NCI-H524 (cell line): ENCODE data around the gene GAK.
"Not testable (repeated sequence)": the region's sequence is repeated elsewhere in the genome, so short reads cannot be mapped to it uniquely, and the experiment has no call there.

Experiments
- DNase-seq, 2 experiments: peaks; one replicate each; lab custom pipeline; 2025; lab: John Stamatoyannopoulos, UW

The GAK gene

GRCh38 chr4:952881-953573, 20.9 kb upstream of the GAK start:
- DNase-seq = no peak

GRCh38 chr4:951594-952468, 19.7 kb upstream of the GAK start:
- DNase-seq = no peak

DNA sequence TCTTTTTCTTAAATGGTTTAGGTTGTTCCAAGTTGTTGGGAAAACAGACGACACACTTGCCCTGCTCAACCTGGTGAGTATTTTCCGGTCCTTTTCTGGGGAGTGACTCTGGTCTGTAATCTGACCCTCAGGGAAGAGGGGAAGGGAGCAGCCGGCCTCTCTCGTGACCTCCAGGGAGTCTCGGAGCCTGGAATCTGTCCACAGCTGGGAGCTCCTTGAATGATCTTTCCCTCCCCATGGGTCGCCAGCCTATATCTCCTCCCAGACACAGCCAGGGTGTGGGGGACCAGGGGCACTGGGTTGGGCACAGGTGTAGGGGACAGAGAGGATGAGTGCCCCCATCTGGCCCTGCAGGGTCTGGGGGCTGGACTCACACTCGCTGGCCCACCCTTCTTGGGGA, 19.1 kb upstream of the GAK start:
- DNase-seq = no peak

GRCh38 chr4:950136-951020, 18.3 kb upstream of the GAK start:
- no peak for DNase-seq

DNA sequence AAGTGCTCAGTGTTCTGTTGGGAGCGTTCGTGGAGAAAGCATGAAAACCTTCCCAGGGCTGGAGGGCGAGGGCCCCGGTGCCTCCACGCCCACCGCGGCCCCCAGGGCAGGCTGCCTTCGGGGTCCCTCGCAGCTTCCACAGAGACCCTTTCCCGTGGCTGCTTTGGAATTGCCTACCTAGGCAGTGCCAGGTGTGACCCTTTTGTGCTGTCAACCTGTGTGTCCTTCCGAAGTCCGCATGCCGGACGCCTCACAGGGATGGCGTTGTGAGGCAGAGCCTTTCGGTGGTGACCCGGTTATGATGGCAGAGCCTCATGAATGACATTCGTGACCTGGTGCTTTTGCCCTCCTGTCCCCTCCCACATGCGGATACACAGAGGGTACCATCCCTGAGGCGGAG, 17.5 kb upstream of the GAK start:
- no peak for DNase-seq

- DNase-seq = no peak
Measured at GRCh38 chr4:948936-949300, 16.8 kb upstream of the GAK start.

DNA sequence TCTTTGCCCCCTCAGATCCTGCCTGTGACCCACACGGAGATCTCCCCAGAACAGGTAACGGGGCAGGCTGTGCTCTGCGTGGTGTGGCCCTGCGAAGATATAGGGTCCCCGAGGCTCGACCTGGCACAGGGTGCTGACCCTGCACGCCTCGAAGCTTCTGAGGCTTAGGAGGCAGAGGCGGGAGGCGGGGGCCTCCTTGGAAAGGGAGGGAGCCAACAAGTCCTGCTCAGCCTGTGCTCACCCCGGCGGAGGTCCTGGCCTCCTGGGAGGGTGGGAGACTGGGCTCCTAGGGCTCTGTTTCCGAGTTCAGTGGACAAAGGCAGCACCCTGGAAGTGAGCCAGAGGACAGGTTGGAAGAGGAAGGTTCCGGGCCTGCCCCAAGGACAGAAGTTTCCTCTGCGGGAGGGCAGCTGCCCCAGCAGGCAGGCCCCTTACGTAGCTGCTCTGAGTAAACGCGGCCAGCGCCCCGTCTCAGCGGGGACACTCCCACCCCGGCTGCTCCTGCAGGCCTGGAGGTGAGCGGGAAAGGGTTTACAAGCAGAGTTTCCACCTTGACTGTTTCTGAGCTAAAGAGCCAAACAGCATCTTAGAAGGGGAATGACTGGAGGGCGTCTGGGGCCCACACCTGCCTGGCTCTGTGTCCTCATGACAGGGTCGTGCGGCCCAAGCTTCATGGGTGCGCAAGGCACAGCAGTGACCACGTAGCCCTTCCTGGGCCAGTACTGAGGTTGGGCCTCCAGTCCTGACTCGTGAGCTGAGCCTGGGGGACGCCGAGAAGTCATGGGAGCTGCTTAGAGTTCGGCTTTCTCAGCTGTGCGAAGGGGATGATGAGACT, 16.2 kb upstream of the GAK start:
- no peak for DNase-seq

DNA sequence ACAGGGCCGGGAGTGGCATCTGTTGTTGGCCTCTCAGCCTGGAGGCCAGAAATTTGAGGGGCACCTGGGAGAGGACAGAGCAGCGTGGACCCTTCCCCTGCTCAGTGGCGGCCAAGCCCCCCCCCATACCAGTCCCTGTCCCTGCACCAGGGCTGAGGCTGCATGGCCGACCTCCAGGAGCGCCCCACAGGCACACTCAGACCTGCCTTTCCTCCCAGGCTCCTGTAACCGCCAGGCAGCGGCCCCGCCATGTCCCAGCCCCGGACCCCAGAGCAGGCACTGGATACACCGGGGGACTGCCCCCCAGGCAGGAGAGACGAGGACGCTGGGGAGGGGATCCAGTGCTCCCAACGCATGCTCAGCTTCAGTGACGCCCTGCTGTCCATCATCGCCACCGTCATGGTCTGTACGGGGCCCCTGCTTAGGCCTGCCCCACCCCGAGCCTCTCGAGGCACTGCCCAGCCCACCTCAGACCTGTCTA, 15.4 kb upstream of the GAK start:
- no peak for DNase-seq

DNA sequence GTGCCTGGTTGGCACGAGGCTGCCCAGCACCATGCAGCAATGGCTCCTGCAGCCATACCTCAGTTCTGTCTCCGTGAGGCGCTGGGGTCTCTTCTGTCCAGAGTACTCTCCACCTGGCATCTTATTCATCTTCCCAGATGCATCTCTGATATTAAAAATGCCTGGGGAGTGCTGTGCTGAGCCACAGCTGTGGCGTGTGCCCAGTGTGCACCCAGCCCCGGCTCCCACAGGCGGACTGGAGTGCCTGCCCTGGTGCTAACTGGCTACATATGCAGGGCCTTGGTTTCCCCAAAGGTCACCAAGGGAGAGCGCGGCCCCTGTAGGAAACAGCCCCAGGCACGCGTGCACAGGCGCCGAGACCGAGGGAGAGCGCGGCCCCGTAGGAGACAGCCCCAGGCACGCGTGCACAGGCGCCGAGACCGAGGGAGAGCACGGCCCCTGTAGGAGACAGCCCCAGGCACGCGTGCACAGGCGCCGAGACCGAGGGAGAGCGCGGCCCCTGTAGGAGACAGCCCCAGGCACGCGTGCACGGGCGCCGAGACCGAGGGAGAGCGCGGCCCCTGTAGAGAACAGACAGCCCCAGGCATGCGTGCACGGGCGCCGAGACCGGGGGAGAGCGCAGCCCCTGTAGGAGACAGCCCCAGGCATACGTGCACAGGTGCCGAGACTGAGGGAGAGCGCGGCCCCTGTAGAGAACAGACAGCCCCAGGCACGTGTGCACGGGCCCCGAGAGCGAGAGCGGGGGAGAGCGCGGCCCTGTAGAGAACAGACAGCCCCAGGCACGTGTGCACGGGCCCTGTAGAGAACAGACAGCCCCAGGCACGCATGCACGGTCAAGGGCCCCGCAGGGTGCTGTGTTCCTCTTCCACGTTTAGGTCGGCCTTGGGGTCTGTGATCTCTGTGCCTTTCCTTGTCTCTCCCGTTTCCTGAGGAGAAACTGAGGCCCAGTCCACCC, 14.7 kb upstream of the GAK start:
- DNase-seq = no peak

GRCh38 chr4:946103-946450, 14.0 kb upstream of the GAK start:
- no peak for DNase-seq

DNA sequence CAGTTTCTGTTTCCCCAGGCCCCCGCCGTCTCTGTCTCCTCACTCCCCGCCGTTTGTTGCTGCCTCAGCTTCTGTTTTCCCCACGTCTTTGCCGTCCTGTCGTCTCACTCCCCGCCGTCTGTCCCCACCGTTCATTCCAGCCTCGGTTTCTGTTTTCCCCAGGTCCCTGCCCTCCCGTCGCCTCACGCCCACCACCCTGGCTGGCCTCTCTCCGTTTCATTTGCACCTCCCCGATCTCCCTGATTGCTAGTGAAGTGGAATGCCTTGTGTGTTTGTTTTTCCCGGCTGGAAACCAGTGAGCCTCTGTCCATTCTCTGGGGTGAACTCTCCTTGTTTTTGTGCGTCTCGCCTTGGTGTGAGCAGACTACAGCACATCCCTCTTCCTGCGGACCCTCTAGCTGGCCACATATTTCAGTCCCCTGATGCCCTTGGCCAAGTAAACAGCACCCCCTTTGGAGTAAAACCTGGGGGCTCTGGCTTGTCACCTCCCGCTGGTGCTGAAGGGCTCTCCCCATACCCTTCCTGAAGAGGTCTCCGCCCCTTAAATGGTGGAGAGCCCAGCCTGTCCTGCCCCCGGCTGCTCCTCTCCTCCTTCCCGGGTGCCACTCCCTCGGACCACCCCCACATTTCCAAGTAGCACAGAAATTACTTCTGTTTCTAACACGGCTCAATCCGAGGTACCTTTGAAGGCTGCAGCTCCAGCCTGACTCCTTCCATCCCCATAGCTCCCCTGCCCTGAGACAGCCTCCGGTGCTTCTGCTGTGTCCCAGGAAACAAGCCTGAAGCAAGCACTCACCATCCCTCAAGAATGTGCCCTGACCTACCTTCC, 13.4 kb upstream of the GAK start:
- DNase-seq = no peak

GRCh38 chr4:939508-939907, 7.4 kb upstream of the GAK start:
- DNase-seq = not testable (repeated sequence)

GRCh38 chr4:932713-933070, 576 bp upstream of the GAK start:
- DNase-seq = no peak

GRCh38 chr4:931194-931959, 739 bp downstream of the GAK start:
- DNase-seq = no peak

GRCh38 chr4:930827-931193, 1.3 kb downstream of the GAK start:
- no peak for DNase-seq

- no peak for DNase-seq
Measured at GRCh38 chr4:930028-930551, 2.0 kb downstream of the GAK start.

GRCh38 chr4:929096-929765, 2.9 kb downstream of the GAK start:
- DNase-seq = no peak

GRCh38 chr4:927566-927965, 4.5 kb downstream of the GAK start:
- not testable (repeated sequence) for DNase-seq
